ENCODE results near the gene MZB1. TPM values are rescaled to one million over a fixed set of nuclear protein-coding genes. Genes with fewer than 3 reads are reported as not detected.
"Not testable (repeated sequence)": the region's sequence is repeated elsewhere in the genome, so short reads cannot be mapped to it uniquely, and the experiment has no call there.

Gene MZB1
- polyA plus RNA-seq, 1 donor = 0.53 TPM

DNA sequence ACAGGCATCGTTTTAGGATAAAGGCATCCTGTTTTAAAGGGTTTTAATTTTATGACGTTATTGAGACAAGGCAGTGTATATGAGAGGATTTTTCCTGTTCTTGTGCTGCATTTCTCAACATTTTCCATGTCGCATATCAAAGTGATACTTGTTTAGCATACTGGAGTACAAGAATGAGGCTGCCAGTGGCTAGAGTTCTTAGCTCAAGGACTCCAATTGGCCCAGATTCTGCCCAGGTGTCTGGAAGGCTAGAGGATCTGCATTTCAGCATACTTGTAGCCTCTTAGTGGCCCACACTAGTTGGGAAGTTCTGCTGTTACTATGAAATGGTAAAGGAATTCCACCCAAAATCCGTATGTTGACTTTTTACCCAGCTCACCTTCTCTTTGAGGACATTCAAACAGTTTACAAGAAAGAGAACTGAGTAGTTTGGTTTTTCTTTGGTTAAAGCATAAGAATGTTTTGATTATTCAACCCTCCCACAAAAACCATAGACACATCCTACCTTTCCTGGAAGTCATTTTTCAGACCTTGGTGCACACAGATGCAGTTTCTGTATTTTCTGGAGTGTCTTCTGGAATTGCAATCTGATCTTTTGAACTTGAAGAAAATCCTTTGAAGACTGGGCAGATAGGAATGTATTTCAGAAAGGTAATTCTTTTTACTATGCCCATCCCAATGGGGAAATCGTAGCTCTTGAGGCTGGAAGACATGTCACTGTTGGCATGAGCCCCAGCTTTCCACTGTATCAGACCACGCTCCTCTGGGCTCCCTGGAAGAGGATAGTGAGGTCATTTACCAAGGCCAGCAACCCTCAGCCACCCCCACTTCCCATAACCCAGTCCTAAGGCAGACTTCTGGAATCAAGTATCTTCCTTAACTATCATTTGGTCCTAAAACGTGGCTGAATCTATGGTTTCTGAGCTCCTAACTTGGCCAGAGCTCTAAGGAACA, 18.0 kb downstream of the MZB1 start:
- DNase-seq = no peak

- no peak for DNase-seq
These were observed 20.5 kb downstream of the MZB1 start for GRCh38 chr5:139369181-139369580.

DNA sequence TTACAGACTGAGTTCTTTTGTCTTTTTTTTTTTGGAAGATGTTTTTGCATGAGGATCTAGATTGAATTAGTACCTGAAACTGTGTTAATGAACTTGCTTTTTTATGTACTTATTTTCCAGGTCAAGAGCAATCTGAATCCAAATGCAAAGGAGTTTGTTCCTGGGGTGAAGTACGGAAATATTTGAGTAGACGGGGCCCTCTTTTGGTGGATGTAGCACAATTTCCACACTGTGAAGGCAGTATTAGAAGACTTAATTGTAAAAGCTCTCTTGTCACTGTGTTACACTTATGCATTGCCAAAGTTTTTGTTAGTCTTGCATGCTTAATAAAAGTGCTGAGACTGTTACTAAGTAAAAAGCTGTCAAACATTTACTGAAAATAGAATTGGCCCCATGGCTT, 21.1 kb downstream of the MZB1 start:
- no peak for DNase-seq

- DNase-seq = no peak
These were observed 25.2 kb downstream of the MZB1 start for GRCh38 chr5:139364466-139364865.

- DNase-seq = no peak
These were observed 25.8 kb downstream of the MZB1 start for GRCh38 chr5:139363937-139364336.

GRCh38 chr5:139361835-139362429, 27.8 kb downstream of the MZB1 start:
- DNase-seq = no peak

DNA sequence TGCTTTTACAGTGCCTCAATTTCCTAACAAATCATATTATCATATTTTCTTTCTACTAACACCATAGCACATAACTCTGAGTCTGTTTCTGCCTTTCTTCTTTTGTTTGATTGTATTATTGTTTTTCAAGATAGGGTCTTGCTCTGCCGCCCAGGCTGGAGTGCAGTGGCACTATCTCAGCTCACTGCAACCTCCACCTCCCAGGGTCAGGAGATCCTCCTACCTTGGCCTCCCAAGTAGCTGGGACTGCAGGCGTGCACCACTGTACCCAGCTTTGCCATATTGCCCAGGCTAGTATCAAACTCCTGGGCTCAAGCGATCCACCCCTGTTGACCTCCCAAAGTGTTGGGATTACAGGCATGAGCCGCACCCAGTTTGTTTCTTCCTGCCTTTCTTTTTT, 29.3 kb downstream of the MZB1 start:
- no peak for DNase-seq

DNA sequence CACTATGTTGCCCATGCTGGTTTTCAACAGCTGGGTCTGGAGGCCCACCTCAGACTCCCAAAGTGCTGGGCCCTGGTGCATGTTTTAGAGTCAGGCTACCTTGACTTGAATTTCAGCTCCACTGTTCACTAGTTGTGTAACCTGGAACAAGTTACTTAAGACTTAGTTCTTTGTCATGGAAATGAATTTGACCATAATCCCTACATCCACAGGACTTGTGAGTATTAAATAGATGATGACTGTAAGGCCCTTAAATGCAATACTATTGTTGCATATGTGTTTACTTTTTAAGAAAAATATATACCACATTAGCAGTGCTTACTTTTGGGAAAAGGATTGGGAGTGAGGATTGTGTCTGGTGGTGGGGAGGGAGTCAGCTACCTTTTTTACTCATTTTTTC, 31.6 kb downstream of the MZB1 start:
- no peak for DNase-seq

DNA sequence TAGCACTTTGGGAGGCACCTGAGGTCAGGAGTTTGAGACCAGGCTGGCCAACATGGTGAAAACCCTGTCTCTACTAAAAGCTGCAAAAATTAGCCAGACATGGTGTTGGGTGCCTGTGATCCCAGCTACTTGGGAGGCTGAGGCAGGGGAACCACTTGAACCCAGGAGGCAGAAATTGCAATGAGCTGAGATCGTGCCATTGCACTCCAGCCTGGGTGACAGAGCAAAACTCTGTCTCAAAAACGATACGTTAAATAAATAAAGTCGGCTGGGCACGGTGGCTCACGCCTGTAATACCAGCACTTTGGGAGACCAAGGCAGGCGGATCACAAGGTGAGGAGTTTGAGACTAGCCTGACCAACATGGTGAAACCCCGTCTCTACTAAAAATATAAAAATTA, 33.8 kb downstream of the MZB1 start:
- not testable (repeated sequence) for DNase-seq

- no peak for DNase-seq
These were observed 35.5 kb downstream of the MZB1 start for GRCh38 chr5:139354186-139354585.

DNA sequence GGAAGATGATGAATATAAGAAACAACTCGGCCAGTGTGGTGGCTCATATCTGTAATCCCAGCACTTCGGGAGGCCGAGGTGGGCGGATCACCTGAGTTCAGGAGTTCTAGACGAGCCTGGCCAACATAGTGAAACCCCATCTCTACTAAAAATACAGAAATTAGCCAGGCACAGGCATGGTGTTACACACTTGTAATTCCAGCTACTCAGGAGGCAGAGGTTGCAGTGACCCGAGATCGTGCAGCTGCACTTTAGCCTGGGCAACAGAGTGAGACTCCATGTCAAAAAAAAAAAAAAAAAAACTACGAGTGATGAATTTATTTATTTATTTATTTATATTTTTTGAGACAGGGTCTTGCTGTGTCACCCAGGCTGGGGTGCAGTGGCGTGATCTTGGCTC, 41.9 kb downstream of the MZB1 start:
- not testable (repeated sequence) for DNase-seq

DNA sequence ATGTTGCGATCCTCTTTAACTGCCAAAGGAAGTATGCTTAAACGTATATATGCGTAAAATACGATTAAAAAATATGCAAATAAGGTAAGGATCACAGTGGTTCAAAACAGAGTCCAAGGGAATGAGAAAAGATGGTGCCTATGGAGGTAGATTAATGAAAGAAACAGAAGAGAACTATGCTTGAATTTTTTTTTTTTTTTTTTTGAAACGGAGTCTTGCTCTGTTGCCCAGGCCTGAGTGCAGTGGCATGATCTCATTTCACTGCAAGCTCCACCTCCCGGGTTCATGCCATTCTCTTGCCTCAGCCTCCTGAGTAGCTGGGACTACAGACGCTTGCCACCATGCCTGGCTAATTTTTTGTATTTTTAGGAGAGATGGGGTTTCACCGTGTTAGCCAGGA, 44.3 kb downstream of the MZB1 start:
- DNase-seq = not testable (repeated sequence)

- DNase-seq = no peak
These were observed 45.5 kb downstream of the MZB1 start for GRCh38 chr5:139344177-139344576.

DNA sequence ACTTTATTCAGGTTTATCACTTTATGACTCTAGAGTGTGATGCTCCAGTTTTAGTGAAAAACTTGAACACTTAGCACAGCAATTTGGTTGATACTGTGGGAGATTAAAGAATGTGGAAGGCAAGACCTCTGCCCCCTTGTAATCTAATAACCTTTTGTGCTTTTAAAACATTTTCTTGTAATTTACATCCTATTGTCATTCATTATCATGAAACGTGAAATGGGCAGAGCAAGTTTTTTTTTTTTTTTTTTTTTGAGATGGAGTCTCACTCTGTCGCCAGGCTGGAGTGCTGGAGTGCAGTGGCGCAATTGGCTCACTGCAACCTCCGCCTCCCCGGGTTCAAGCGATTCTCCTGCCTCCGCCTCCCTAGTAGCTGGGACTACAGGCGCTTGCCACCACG, 46.2 kb downstream of the MZB1 start:
- no peak for DNase-seq

GRCh38 chr5:139342423-139342723, 47.3 kb downstream of the MZB1 start:
- no peak for DNase-seq

DNA sequence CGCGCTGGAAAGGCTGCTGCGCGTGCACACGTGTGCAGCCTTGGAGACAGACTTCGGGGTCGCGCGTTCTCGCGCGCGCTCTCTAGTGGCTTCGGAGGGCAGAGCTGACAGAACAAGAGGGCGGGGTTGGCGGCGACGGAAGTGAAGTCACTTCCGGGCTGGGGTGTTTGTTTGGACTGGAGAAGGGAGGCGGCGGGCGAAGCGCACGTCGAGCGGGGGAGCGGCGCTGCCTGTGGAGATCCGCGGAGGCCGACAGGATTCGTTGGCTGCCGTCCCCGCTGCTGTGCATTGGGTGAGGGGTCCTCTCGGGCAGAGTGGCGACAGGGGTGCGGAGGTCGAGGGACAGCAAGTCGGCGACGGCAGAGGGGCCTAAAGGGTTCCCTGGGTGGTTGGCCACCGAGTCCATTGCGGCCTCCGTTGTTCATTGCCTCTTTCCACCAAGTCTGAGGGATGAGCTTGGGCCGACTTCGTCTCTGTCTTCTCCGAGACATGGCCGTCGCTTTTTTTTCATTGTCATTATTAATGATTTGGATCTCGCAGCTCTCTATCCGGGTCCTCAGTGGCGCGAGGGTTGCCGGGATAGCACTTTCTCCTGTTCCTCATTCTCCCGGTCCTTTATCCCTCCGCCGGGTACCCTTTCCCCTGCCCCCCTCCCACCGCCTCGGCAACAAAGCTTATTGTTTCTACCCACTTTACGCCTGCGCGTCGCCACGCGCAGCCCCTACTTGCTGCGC, 47.9 kb downstream of the MZB1 start, which contains the start of gene PAIP2:
Gene PAIP2, plus strand, starts transcription at position 166 of the 734 bp plus-strand sequence. CDS start 21,931 bp downstream, outside the sequence.
- DNase-seq = peak; percentile 99

- no peak for DNase-seq
These were observed 48.5 kb downstream of the MZB1 start for GRCh38 chr5:139341187-139341688.

DNA sequence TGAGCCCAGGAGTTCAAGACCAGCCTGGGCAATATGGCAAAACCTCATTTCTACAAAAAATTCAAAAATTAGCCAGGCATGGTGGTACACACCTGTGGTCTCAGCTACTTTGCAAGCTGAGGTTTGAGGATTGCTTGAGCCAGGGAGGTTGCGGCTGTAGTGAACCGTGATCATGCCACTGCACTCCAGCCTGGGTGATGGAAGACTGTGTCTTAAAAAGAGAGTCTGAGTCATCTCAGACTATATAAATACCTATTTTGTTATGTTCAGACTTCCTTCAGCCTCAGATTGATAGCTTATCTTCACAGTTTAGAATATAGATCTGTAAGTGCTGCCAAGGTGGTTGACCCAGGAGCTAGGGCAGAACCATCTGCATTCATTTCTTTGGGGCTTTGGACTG, 49.7 kb downstream of the MZB1 start:
- no peak for DNase-seq

Other genes with a start within 250 kb of the MZB1 start
- 27.9 TPM for gene SIL1, start 191.5 kb downstream of the MZB1 start, polyA plus RNA-seq (ENCODE audit: insufficient read length)
- gene MATR3, start 96.2 kb downstream of the MZB1 start, polyA plus RNA-seq (ENCODE audit: insufficient read length) = 262 TPM
- gene PAIP2, start 48.1 kb downstream of the MZB1 start, polyA plus RNA-seq (ENCODE audit: insufficient read length) = 106 TPM
- gene SLC23A1, start 6.6 kb downstream of the MZB1 start, polyA plus RNA-seq (ENCODE audit: insufficient read length) = 0.48 TPM
- 55.2 TPM for gene PROB1, start 5.2 kb upstream of the MZB1 start, polyA plus RNA-seq (ENCODE audit: insufficient read length)
- 14.9 TPM for gene SPATA24, start 14.2 kb upstream of the MZB1 start, polyA plus RNA-seq (ENCODE audit: insufficient read length)
- 23.0 TPM for gene DNAJC18, start 49.6 kb upstream of the MZB1 start, polyA plus RNA-seq (ENCODE audit: insufficient read length)
- gene ECSCR, start 72.8 kb upstream of the MZB1 start, polyA plus RNA-seq (ENCODE audit: insufficient read length) = 29.6 TPM
- gene SMIM33, start 81.1 kb upstream of the MZB1 start, polyA plus RNA-seq (ENCODE audit: insufficient read length) = not detected
- 49.0 TPM for gene STING1, start 92.8 kb upstream of the MZB1 start, polyA plus RNA-seq (ENCODE audit: insufficient read length)
- 112 TPM for gene UBE2D2, start 171.4 kb upstream of the MZB1 start, polyA plus RNA-seq (ENCODE audit: insufficient read length)

All from hindlimb muscle (tissue), 1 donor.